ENCODE measurements around the gene MRPL10.

The MRPL10 gene

GRCh38 chr17:47801176-47801765 lies 30.1 kb downstream of the MRPL10 start:
- H3K4me3 ChIP-seq (ENCODE audit: low read depth, low read length): no peak overlapping the region
- TF ChIP-seq CTCF (IDR thresholded peaks at IDR 0.05; ENCODE audit: low read depth, low read length, missing control alignments): no peak
- in situ Hi-C loops (cut with HindIII; ENCODE audit: low sequenced_read_pairs): no loop called here
- no peak for DNase-seq (ENCODE audit: low read depth)

- no peak for DNase-seq (ENCODE audit: low read depth)
- TF ChIP-seq CTCF (IDR thresholded peaks at IDR 0.05; ENCODE audit: low read depth, low read length, missing control alignments): no peak
- in situ Hi-C loops (cut with HindIII; ENCODE audit: low sequenced_read_pairs): no loop called here
- H3K4me3 ChIP-seq (ENCODE audit: low read depth, low read length): no peak overlapping the region
Measured at GRCh38 chr17:47800686-47801085, 30.7 kb downstream of the MRPL10 start.

DNA sequence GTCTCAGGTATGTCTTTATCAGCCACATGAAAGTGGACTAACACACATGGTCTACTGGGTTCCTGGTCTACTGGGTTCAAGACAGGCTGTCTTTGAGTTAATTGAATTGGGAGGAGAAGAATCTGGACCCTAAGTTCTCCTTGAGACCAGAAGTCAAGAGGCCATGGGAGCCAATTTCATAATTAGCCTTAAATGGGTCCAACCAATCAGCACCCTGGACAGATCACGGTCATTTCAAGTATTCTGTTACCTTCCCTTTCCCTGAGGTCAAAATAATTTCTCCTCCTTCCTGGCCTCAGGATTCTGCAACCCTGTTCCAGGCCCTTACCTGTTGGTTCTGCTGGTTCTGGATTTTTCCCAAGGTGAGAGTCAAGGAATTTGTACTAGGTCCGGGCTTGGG lies 33.5 kb downstream of the MRPL10 start:
- no peak overlapping the region for H3K4me3 ChIP-seq (ENCODE audit: low read depth, low read length)
- TF ChIP-seq CTCF (IDR thresholded peaks at IDR 0.05; ENCODE audit: low read depth, low read length, missing control alignments): no peak
- no peak for DNase-seq (ENCODE audit: low read depth)
- in situ Hi-C loops (cut with HindIII; ENCODE audit: low sequenced_read_pairs): no loop called here

- DNase-seq (ENCODE audit: low read depth): no peak
- TF ChIP-seq CTCF (IDR thresholded peaks at IDR 0.05; ENCODE audit: low read depth, low read length, missing control alignments): no peak
- no peak overlapping the region for H3K4me3 ChIP-seq (ENCODE audit: low read depth, low read length)
- in situ Hi-C loops (cut with HindIII; ENCODE audit: low sequenced_read_pairs): no loop called here
Measured at GRCh38 chr17:47792979-47793378, 38.4 kb downstream of the MRPL10 start.

DNA sequence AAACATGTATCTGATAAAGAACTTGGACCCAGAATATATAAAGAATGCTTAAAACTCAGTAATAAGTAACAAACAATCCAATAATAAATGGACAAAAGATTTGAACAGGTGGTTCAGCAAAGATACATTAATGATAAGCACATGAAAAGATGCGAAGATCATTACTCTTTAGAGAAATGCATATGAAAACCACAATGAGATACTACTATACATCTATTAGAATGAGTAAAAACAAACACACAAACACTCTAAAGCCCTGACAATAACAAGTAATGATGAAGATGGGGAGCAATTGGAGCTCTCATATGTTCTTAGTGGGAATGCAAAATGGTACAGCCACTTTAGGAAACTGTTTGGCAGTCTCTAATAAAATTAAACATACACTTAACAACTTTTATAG lies 38.9 kb downstream of the MRPL10 start:
- in situ Hi-C loops (cut with HindIII; ENCODE audit: low sequenced_read_pairs): no loop called here
- no peak overlapping the region for H3K4me3 ChIP-seq (ENCODE audit: low read depth, low read length)
- no peak for DNase-seq (ENCODE audit: low read depth)
- TF ChIP-seq CTCF (IDR thresholded peaks at IDR 0.05; ENCODE audit: low read depth, low read length, missing control alignments): no peak

DNA sequence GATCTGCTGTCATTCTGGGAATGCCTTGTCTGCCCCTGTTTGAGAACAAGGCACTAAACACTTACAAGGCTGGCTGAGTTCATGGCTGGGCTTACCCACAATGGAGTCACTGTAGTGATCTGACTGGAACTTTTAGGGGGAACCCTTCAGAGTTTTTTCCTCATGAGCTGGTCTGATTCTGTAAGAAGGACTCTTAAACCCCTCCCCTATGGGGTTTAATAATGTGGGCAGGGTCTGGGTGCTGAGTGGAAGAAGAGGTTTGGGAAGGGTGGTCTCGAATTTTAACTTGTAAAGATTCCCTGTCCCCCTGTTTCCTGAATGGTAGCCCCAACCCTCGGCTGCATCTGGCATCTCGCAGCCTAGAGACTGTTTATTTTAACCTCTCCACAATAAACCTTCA lies 40.3 kb downstream of the MRPL10 start:
- TF ChIP-seq CTCF (IDR thresholded peaks at IDR 0.05; ENCODE audit: low read depth, low read length, missing control alignments): no peak
- DNase-seq (ENCODE audit: low read depth): no peak
- no peak overlapping the region for H3K4me3 ChIP-seq (ENCODE audit: low read depth, low read length)
- in situ Hi-C loops (cut with HindIII; ENCODE audit: low sequenced_read_pairs): no loop called here
